Fibroblast of skin of back (primary cell): Measurements from ENCODE around the gene C20orf204.
A peak's percentile ranks its signal among the peaks of the same experiment; 100 is the strongest.

ENCODE experiments used
- DNase-seq: peaks from one replicate; pipeline ENCODE4 v3.0.0-alpha.2; 2013

The C20orf204 gene

DNA sequence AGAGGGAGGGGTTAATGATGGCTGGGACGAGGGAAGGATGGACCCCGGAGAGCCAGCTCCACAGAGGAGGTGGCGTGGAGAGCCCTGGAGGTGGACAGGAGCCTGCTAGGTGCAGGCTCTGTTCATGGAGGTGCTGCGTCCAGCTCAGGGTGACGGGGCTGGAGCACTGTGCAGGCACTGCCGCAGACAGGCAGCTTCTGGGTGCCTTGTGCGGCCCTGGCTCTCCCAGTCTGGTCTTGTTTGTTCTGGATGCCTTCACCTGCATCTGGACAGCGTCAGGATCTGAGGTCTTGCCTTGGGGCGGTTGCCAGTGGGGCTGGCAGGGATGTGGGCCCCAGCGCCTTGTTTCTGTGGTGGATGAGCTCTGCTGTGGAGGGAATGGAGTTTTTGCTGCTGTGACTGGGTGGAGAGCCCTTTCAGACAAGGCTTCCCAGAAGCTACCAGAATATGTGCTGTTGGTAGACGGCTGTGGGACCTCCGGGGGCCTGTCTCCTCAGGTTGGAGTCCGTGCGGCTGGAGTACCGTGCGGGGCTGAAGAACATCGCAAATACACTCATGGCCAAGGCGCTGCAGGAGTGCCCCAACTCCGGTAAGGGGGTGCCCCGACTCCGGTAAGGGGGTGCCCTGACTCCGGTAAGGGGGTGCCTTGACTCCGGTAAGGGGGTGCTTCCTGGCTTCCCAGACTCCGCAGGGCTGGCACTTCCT, 7.8 kb upstream of the C20orf204 start:
- no peak for DNase-seq

DNA sequence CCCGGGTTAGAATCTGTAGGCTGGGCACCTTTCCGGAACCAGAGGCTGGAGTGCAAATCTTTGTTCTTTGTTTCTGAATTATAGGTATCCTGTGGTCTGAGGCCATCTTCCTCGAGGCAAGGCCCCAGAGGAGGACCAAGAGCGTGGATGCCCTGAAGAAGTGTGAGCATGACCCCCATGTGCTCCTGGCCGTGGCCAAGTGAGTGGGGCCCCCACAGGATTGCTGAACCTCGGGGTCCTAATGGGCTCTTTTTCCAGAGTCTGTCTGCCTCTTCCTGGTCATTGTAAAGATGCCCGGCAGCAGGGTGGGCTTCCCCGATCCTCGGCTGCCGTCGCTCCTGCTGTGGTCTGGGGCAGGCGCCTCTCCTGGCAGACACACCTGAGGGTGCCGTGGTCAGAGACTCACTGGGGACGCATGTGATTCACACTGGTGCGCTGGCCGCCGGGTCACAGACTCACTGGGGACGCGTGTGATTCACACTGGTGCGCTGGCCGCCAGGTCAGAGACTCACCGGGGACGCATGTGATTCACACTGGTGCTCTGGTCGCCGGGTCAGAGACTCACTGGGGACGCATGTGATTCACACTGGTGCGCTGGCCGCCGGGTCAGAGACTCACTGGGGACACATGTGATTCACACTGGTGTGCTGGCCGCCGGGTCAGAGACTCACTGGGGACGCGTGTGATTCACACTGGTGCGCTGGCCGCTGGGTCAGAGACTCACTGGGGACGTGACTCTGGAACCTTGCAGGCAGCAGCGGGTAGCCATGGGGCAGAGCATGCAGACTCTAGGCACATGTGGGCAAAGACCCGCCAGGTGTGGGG, 6.5 kb upstream of the C20orf204 start:
- no peak for DNase-seq

DNA sequence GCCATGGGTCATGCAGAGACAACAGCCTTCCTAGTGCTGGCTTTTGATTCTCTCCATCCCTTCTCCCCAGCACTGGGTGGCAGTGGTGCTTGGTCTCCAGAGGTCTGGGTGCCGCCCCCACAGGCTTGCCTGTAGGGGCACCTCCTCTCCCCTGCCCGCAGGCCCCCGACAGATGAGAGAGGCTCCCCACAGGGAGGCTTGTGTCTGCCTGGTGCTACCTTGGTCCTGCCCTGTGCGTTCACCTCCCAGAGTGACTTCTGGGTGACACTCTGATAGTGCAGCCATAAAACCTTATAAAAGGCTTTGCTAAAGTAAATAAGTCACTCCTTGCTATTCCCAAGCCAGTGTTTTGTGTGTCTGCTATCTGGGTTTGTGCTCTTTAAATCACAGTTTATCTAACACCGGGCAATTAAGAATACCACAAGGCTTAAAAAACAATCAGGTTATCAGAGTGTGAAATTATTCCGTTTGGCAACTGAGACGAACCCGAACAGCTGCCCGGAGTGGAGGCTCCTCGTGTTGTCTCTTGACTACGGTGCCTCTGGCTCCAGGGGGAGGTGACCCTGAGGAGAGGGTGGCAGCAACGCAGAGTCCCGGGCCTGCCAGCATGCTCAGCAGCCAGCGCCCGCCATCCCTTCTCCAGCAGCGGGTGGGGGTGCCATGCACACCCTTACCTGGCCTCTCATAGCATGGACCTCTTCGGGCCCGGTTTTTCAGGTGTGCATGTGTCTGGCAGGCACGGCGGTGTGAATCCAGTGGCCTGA, 5.4 kb upstream of the C20orf204 start:
- no peak for DNase-seq

DNA sequence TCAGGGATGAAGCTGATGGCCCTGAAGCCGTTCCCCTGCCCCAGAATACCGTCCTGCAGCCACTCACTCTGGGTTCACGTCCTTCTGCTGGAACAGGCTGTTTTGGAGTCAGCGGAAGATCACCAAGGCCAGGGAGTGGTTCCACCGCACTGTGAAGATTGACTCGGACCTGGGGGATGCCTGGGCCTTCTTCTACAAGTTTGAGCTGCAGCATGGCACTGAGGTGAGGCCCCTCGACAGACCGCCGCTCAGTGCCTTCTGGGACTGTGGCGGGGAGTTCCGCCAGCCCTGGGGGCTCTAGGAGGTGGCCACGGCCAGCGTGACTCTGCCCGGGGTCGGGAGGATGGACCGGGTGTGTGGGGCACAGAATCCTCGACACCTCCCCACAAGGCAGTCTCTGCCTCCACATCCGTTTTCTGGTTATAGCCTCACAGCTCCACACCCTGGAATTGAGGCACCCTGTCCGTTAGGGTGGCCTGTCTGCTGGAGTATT, 4.1 kb upstream of the C20orf204 start:
- no peak for DNase-seq

DNA sequence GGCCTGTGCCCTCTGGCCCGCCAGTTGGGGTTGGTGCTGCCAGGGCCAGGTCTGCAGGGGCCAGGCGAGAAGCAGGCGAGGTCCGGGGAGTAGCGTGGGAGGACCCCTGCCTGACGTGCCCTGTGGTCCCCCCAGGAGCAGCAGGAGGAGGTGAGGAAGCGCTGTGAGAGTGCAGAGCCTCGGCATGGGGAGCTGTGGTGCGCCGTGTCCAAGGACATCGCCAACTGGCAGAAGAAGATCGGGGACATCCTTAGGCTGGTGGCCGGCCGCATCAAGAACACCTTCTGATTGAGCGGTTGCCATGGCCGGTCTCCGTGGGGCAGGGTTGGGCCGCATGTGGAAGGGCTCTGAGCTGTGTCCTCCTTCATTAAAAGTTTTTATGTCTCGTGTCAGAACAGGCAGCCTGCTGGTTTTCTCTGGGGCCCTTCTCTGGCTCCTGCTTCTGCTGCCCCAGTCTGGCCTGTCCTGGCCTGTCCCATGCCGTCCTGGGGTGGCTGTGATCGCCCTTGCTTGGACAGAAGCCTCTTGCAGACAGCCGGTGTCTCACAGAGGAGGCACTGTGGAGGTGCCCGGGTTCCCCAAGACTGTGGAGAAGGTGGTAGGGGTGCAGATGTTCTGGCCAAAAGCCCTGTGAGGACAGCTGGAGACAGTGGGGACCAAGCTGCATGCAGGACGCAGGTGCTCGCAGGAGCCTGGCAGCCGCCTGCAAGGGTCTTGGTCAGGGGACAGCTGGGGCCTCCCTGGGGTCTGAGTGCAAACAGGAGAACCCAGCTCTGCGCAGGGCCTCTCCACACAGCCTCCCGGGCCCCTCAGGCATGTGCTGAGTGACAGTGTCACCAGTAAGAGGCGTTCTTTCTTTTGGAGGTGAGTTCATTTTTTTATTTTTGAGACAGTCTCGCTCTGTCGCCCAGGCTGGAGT, 3.0 kb upstream of the C20orf204 start:
- DNase-seq: no peak

DNA sequence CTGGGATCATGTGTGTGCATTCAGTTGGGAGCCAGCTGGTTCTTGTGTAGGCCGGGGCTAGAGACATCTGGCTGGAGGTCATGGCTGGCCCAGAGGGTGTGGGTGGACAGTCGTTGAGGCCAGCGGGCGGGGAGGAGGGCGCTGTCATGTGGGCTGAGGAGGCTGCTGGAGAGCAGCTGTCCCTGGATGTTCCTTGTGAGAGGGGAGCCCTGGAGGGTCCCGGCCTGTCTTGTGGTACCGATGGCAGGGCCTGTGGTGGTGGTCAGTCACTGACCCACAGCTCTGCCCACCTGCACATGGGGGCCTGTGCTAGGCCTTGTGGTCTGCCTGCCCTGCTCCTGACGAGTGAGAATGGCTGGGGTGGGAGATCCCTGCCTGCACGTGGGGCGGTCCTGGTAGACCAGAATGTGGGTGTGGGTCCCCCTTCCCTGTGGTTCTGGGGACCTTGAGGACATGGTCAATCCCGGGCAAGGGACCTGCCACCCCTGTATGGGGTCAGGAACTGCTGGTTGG, 1.9 kb upstream of the C20orf204 start:
- no peak for DNase-seq

DNA sequence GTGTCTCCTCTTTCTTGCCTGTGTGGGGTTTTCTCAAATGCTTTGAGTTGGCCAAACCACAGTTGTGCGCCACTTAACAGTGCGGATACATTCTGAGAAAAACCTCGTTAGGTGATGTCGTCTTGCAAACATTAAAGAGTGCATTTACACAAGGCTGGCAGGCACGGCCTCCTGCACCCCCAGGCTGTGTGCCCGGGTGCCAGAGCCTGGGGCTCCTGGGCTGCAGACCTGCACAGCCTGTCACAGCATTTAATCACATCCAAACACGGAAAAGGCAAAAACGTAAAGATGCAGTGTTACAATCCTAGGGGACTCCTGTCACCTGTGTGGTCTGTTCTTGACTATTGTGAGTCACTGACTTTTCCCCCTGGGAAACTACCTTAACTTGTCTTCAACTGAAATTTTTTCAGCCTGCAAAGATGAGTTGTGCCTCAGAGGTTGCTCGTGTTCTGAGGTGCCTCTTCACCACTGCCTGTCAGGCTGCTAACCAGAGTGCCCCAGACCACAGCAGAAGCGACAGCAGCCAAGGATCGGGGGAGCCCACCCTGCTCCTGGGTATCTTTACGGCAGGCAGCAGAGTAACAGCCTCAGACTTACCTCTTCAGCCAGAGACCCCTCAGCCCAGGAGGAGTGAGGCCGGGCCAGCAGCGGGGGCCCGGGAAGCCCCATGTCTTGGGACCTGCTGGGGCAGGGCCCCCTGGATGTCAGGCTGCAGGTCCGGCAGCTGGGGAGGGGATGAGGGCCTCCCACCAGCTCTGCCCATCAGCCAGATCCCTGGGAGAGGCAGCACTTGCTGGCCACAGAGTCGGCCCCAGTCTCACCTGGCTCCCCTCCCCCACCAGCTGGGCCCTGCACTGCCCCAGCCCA, 683 bp upstream of the C20orf204 start:
- no peak for DNase-seq

DNA sequence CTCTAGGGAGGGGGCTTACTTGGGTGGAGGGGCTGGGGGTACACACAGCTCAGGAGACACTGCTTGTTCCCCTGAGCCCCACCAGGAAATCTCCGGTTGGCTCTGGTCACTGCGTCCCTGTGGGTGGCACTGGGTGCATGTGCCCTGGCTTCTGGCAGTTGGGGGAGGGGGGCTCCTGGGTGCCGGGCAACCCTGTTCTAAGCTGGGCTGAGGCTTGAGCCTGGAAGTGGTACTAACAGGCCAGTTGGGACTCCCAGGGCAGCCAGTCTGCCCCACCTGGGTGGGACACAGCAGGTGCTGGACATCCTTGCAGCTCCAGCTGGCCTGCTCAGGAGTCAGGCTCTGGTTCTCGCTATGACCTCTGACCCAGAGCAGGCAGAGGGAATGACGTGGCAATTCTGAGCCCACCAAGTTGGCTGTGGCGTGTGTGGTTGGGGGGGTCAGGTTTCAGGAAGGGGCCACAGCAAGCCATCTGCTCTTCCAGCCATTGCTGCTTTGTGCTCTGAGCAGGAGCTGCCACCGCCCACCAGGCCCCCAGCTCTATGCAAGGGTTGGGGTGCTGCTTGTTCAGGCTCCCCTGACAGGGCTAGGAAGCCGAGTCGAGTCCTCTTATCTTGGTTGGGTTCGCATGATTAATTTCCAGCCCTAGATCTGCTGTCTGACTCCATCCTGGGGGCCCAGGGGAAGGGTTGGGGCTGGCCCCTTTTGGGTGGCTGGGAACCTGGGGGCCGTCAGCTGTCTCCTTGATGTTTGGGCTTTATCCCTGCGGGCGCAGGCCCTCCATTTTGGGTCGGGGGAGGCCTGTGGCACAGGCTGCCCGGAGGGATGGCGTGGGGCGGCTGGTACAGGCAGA, 590 bp downstream of the C20orf204 start:
- no peak for DNase-seq

DNA sequence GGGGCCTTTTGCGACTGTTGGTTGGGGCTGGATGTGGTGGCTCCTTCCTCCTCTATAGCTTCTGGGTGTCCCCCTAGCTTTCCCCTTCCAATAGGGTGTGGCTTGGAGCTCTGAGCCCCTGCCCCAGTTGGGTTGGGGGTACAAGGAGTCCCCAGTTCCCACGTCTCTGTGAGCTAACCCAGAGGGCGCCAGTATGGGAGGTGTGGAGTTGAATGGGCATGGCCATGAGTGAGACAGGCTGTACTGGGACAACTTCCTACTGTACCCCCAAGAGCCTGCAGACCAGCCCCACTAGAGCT, 1.2 kb downstream of the C20orf204 start:
- no peak for DNase-seq

DNA sequence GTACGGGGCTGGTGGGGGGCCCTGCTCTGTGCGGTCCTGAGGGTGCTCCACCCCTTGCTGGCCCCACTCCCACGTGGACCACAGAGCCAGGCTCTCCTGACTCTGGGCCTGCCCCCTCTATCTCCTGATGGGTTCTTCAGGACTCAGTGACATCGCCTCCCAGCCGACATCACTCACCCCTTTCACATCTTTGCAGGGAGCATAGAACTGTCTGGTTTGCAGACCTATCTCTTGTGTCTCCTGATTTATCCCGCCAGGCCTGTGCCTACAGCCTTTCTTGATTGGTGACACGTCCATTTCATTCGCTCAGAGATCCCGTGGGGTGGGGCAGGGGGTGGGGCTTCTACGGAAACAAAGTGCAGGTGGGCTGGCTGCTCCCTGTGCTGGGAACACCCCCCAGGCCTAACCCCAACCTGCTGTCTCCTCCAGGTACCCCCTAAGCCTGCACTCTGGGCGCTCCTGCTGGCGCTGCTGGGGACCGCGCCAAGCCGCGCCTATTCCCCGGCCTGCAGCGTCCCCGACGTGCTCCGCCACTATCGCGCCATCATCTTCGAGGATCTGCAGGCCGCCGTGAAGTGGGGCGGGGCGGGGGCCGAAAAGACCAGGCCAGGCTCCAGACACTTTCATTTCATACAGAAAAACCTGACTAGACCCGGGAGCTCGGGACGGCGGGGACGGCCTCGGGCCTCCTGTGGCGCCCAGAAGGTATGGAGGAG, 1.7 kb downstream of the C20orf204 start:
- no peak for DNase-seq

DNA sequence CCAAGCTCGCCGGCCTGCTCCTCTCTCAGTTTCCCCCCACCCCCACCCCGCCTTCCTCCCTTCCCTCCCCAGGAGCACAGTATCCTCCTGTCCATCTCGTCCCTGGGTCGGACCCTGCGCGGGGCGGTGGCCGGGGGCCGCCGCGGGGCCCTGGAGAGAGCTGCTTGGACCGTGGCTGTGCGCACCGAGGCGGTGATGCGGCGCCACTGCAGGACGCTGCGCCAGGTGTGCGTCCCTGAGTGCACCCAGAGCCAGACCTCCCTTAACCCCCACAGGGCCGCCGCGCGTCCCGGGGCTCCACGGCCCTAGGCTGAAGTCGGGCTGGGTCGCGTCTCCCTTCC, 2.2 kb downstream of the C20orf204 start:
- no peak for DNase-seq

DNA sequence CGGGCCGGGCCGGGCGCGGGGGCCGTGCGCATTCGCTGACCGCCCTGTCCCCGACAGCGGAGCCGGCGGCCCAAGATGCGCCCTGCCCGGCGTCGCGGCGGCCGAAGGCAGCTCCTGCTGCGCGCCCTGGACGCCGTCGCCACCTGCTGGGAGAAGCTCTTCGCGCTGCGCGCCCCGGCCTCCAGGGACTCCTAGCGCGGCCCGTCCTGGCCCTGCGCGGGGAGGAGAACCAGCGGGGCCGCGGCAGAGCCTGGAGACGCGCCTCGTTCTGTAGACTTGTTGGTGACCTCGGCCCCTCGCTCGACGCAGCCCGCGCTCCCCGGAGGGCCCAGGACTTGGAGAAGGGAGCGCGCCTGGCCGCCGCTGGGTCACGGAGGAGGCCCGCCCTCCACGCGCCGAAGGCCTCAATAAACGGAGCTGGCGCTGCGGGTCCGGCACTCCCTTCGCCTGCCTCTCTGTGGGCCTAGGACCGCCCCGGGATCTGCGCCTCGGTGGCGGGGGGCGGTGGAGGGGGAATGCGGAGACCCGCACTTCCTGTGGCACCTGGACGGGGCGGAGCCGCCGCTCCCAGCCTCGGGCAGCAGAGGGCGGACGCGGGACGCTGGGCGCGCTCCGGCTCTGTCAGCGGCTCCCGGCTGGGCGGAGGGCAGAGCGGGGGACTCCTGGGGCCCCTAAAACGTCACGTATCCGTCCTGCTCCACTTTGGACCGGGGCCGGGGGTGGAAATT, 2.7 kb downstream of the C20orf204 start:
- DNase-seq: peak; percentile 54

DNA sequence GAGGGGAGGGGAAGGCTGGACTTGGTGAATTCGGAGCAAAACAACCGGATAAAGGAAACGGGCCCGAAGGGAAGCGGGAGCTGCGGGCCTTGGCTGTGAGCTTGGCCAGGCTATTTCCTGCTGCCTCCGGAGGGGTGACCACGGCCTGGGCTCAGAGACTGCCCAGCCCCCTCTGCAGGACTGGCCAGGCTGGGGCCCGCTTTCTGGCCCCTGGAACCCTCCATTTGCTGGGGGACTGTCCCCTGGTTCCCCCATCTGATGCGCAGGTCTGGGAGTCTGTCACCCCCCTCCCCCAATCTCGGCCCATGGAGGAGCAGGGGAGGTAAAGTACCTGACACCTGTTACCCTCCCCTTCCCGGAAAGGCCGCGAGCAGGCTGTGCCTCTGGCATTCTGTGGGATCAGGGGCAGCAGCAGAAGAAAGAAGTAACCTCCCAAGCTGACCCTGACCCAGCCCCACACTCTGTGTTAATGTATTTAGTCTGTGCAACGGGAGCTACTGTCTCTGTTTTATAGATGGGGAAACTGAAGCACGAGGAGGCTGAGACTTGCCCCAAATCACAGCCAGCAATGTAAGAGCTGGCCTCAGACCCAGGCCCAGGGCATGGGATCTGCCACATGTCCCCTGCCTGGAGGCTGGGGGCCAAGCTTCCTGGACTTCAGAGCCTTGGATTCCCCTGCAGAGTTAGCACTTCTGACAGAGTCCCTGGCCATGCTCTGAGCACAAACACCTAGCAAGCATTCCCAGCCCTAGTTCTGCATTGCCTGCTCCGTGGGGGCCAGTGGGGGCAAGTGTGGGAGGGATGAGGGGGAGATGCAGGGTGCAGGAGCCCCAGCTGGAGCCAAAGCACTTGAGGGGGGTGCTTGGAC, 3.5 kb downstream of the C20orf204 start:
- DNase-seq: no peak

DNA sequence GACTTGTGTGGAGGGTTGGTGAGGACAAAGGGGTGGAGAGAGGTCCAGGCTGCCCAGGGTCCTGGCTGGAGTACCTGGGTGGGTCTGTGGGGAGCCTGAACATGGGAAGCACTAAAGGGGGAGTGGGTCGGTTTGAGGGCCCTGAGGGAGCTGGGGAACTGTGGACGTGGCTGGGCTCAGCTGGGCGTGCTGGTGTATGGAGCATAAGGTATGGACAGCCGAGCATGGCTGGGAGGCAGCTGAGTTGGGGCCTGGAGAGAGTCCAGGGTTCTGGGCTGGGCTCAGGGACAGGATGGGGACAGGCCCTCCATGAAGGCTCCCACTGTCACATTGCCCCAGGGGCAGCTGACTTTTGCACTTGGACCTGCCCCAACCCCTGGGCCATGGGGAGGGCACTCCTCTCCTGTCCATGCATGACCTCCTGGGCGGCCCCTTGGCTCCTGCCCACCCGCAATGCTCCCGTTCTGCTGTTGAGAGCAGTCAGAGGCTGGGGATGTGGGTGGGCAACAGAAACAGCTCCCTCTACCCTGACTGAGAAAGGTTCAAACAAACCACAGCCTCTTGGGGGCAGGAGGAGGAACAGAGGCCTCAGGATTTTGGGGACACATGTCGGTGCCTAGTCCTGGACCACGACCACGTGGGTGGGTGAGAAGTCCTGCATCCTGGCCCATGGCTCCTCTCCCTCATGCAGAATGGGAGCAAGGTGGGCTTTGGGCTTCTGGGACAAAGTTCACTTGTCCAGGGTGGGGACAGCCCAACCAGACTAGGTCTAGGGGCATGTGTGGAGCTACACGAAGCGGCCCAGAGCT, 4.5 kb downstream of the C20orf204 start:
- no peak for DNase-seq

DNA sequence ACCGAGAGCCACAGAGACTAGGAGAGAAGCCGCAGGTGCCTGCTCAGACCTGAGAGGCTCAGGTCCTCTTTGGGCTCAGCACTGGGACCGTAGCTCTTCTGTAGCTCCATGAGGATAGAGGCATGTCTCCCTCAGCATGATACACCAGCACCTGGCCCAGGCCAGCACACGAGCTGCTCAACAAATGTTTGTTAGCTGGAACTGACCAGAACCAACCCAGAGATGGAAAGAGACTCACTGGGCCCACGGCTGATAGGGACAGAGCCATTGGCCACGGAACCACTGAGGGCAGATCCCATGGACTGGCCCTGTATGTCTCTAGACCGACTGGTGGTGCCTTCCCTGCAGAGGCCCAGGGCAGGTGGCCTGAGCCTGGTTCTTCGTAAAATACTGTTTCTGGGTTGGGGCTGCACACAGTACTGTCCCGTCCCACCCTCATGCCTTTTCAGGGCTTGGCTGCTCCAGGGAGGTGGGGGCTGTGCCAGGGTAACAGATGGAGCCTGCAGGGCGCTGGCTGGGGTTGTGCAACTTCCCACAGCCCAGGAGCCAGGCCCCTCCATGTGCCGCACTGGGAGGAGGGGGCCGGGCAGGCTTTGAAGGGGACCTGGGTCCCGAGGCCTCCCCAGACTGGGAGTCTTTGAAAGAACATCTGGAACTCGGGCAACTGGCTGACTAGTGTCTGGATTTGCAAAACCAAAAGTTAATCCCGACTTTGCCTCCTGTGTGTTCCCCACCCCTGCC, 5.2 kb downstream of the C20orf204 start:
- DNase-seq: no peak

DNA sequence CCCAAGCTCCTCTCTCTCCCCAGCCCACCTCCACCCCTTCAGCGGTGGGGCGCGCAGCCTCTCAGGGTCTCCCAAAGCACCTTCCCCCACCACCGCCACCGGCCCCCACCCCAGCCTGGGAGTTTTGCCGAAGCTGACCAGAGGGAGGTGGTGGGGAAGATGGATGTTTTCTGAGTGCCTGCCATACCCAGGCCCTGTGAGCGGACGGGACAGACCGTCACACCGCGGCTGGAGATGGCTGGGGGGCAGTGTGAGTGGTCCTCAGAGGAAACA, 5.7 kb downstream of the C20orf204 start:
- no peak for DNase-seq
